Uterus (tissue), 2 donors: ENCODE data around the gene DCAF8.

Source experiments
- POLR2A ChIP-seq, 2 donors: fragments of 450-650 bp; IDR thresholded peaks; one replicate each; pipeline ENCODE4 v1.6.1; 2016; ENCODE audit warnings: antibody characterized with exemption in 2 of 2, mild to moderate bottlenecking in 1 of 2, moderate library complexity in 1 of 2
- TF ChIP-seq, protein P1 (sequence below), 4 experiments: fragments of 200-600 bp in 2 of 4; fragments of 450-650 bp in 2 of 4; sonication (generic) in 2 of 4; IDR thresholded peaks; one replicate each; pipeline ENCODE4 v1.5.1; 2016 to 2019; ENCODE audit warnings: antibody characterized with exemption in 4 of 4, mild to moderate bottlenecking in 2 of 4, moderate library complexity in 1 of 4

DNA sequence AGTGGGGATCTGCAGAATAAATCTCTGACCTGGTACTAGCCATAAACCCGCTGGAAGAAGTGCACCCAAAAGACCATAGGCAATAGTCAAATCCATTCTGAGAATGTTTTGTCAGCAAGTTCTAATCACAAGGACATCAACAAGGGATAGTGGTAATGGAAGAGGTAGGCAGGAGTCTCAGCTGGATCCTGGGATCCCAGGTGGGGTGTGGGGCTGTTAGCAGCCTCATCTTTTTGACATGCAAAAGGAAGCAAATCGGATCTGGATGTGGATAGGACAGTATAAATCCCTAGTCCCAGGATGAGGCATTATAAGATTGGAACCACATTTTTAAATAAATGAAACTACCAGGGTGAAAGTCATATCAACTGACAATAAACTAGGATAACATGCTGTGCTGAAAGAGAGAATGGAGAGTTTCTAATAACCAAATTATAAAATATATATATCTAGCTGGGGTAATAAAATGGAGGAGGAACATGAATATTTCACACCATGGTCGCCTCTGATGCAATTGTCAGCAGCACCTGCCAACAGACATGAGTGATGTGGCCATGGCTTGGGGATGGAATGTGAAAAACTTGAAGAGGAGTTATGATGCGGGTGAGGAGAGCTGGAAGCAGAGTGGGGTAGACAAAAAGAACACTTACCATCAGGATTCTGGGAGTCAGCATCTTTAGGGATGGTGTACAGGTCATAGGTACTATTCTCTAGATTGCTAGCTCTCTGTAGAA, 46.3 kb upstream of the DCAF8 start:
- TF ChIP-seq, protein P1, sequence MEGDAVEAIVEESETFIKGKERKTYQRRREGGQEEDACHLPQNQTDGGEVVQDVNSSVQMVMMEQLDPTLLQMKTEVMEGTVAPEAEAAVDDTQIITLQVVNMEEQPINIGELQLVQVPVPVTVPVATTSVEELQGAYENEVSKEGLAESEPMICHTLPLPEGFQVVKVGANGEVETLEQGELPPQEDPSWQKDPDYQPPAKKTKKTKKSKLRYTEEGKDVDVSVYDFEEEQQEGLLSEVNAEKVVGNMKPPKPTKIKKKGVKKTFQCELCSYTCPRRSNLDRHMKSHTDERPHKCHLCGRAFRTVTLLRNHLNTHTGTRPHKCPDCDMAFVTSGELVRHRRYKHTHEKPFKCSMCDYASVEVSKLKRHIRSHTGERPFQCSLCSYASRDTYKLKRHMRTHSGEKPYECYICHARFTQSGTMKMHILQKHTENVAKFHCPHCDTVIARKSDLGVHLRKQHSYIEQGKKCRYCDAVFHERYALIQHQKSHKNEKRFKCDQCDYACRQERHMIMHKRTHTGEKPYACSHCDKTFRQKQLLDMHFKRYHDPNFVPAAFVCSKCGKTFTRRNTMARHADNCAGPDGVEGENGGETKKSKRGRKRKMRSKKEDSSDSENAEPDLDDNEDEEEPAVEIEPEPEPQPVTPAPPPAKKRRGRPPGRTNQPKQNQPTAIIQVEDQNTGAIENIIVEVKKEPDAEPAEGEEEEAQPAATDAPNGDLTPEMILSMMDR (IDR thresholded peaks at IDR 0.05) = no peak
- TF ChIP-seq POLR2A (IDR thresholded peaks at IDR 0.05) = no peak
